Tibial nerve (tissue), 4 donors: Measurements from ENCODE around the gene FAM114A2. TPM values are rescaled to one million over a fixed set of nuclear protein-coding genes. Genes with fewer than 3 reads are reported as not detected.

Experiments used
- DNase-seq, 2 donors: peaks; one replicate each; pipeline ENCODE4 v3.0.0-alpha.2; 2019; ENCODE audit warnings: low spot score in 2 of 2
- H3K27ac ChIP-seq, 4 donors: fragments of 200-600 bp; sonication (generic) in 3 of 4; one replicate each; pipeline ENCODE4 v1.5.1; 2017 to 2019; ENCODE audit warnings: mild to moderate bottlenecking in 1 of 4
- H3K27me3 ChIP-seq, 2 donors: fragments of 200-600 bp; sonication (generic) in 1 of 2; one replicate each; pipeline versions ENCODE4 v1.5.1 to v1.6.0; 2017 to 2019
- H3K36me3 ChIP-seq, 3 donors: fragments of 200-600 bp; sonication (generic); one replicate each; pipeline ENCODE4 v1.5.1; 2018 to 2019
- H3K4me1 ChIP-seq, 4 donors: fragments of 200-600 bp; sonication (generic) in 3 of 4; one replicate each; pipeline ENCODE4 v1.5.1; 2017 to 2019
- H3K4me3 ChIP-seq, 4 donors: fragments of 200-600 bp; sonication (generic) in 3 of 4; one replicate each; pipeline ENCODE4 v1.5.1; 2017 to 2019; ENCODE audit warnings: mild to moderate bottlenecking in 1 of 4, moderate library complexity in 1 of 4
- H3K9me3 ChIP-seq, 4 donors: fragments of 200-600 bp; sonication (generic) in 3 of 4; one replicate each; pipeline ENCODE4 v1.5.1; 2017 to 2019
- EP300 ChIP-seq, 2 donors: sonication (generic); formaldehyde crosslinking; IDR thresholded peaks; one replicate each; pipeline ENCODE4 v1.6.1; 2017; ENCODE audit warnings: antibody characterized with exemption in 2 of 2, mild to moderate bottlenecking in 1 of 2
- POLR2A ChIP-seq, 2 donors: fragments of 450-650 bp; IDR thresholded peaks; one replicate each; pipeline ENCODE4 v1.6.1; 2017; ENCODE audit warnings: antibody characterized with exemption in 2 of 2, mild to moderate bottlenecking in 2 of 2, moderate library complexity in 2 of 2
- WGBS, 2 donors: methylation state at CpG; one replicate each; pipeline ENCODE4 v1.1.5; 2018; 5-methylcytosine and 5-hydroxymethylcytosine counted together
- total RNA-seq, 4 donors: library from RNA; depleted of rRNA; stranded (reverse); fragments of >200 nt; gene quantifications; one replicate each; pipeline ENCODE4 v1.1.0, GENCODE V29; 2016
- TF ChIP-seq, protein P1 (sequence below), 5 experiments: fragments of 200-600 bp in 3 of 5; fragments of 450-650 bp in 2 of 5; sonication (generic) in 3 of 5; IDR thresholded peaks; one replicate each; pipeline ENCODE4 v1.5.1; 2016 to 2019; ENCODE audit warnings: antibody characterized with exemption in 5 of 5, mild to moderate bottlenecking in 3 of 5, moderate library complexity in 2 of 5

The FAM114A2 gene
- 10 to 100 TPM; 10.5 to 19.7 (median 13.6) TPM for total RNA-seq

- Histone ChIP-seq H3K9me3 (no peaks in the 10 kb centered on the region), H3K27ac (peak within 1 kb of the TSS; percentile 69 to 86 (median 80)), H3K27me3 (no peaks in the 10 kb centered on the region), H3K4me3 (peak within 1 kb of the TSS; percentile 51 to 74 (median 71)), H3K4me1 (peaks cover 0 to 65% (median 13%) of the 10 kb centered on the region in 4 donors), H3K36me3 (no peaks in the 10 kb centered on the region)
- WGBS, 2 donors: 1% methylated on average over 38 to 49 of the region's 51 CpGs
- DNase-seq: peak; percentile 65 to 72
- TF ChIP-seq POLR2A (IDR thresholded peaks at IDR 0.05): peak; percentile 55 to 67
- TF ChIP-seq, protein P1, sequence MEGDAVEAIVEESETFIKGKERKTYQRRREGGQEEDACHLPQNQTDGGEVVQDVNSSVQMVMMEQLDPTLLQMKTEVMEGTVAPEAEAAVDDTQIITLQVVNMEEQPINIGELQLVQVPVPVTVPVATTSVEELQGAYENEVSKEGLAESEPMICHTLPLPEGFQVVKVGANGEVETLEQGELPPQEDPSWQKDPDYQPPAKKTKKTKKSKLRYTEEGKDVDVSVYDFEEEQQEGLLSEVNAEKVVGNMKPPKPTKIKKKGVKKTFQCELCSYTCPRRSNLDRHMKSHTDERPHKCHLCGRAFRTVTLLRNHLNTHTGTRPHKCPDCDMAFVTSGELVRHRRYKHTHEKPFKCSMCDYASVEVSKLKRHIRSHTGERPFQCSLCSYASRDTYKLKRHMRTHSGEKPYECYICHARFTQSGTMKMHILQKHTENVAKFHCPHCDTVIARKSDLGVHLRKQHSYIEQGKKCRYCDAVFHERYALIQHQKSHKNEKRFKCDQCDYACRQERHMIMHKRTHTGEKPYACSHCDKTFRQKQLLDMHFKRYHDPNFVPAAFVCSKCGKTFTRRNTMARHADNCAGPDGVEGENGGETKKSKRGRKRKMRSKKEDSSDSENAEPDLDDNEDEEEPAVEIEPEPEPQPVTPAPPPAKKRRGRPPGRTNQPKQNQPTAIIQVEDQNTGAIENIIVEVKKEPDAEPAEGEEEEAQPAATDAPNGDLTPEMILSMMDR (IDR thresholded peaks at IDR 0.05): no peak
- TF ChIP-seq EP300 (IDR thresholded peaks at IDR 0.05): peak; percentile 65 to 94
Measured at GRCh38 chr5:154038707-154039457, at the start of gene FAM114A2, which contains the start of gene MFAP3. Gene FAM114A2, minus strand, starts transcription at chr5:154038910. Its CDS starts 3,957 bp downstream, at chr5:154034953. Gene MFAP3, plus strand, starts transcription at chr5:154038967. Its CDS starts 10,756 bp downstream, at chr5:154049723.

DNA sequence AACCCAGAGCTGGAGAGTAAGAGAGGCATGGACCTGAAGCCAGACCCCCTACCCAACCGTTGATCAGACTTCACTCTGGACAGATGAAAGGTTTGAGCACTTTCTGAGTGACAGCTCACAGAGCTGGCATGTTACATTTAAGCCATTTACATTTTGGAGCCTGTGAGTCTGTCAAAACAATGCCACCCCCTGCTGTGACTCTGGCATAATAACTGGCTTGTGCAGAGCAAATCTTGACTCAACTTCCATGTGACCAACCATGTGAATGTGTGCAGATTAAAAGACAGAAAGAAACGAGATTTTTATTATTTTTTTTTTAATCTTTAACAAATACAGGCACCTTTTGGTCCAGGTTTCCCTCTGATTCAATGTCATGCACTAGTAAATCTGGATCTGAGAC is 48.5 kb upstream of the FAM114A2 start:
- H3K9me3 ChIP-seq: no peaks in the 10 kb centered on the region
- peaks cover 0 to 19% (median 0%) of the 10 kb centered on the region in 4 donors for H3K4me1 ChIP-seq
- TF ChIP-seq, protein P1 (IDR thresholded peaks at IDR 0.05): no peak
- TF ChIP-seq POLR2A (IDR thresholded peaks at IDR 0.05): no peak
- H3K36me3 ChIP-seq: no peaks in the 10 kb centered on the region
- H3K27me3 ChIP-seq: no peaks in the 10 kb centered on the region
- no peak overlapping the region for H3K4me3 ChIP-seq
- WGBS, 2 donors: 25 to 27% methylated on average over 2 of the region's 2 CpGs
- no peak overlapping the region for H3K27ac ChIP-seq
- DNase-seq: no peak

- H3K27me3 ChIP-seq: no peaks in the 10 kb centered on the region
- no peaks in the 10 kb centered on the region for H3K36me3 ChIP-seq
- WGBS, 2 donors: 47 to 50% methylated on average over 4 of the region's 4 CpGs
- H3K9me3 ChIP-seq: no peaks in the 10 kb centered on the region
- TF ChIP-seq EP300 (IDR thresholded peaks at IDR 0.05): no peak
- H3K4me3 ChIP-seq: no peak overlapping the region
- DNase-seq: no peak
- no peak overlapping the region for H3K27ac ChIP-seq
- peaks cover 0 to 14% (median 0%) of the 10 kb centered on the region in 4 donors for H3K4me1 ChIP-seq
Measured at GRCh38 chr5:154086641-154087040, 47.9 kb upstream of the FAM114A2 start.

- Histone ChIP-seq H3K4me3 (no peak overlapping the region), H3K4me1 (peaks cover 0 to 12% (median 0%) of the 10 kb centered on the region in 4 donors), H3K36me3 (no peaks in the 10 kb centered on the region), H3K9me3 (no peaks in the 10 kb centered on the region), H3K27me3 (no peaks in the 10 kb centered on the region), H3K27ac (no peak overlapping the region)
- no peak for TF ChIP-seq POLR2A (IDR thresholded peaks at IDR 0.05)
- TF ChIP-seq, protein P1 (IDR thresholded peaks at IDR 0.05): no peak
- TF ChIP-seq EP300 (IDR thresholded peaks at IDR 0.05): no peak
- DNase-seq: no peak
- 45 to 53% methylated on average over 3 of the region's 3 CpGs for WGBS, 2 donors
Measured at GRCh38 chr5:154086146-154086545, 47.4 kb upstream of the FAM114A2 start.

DNA sequence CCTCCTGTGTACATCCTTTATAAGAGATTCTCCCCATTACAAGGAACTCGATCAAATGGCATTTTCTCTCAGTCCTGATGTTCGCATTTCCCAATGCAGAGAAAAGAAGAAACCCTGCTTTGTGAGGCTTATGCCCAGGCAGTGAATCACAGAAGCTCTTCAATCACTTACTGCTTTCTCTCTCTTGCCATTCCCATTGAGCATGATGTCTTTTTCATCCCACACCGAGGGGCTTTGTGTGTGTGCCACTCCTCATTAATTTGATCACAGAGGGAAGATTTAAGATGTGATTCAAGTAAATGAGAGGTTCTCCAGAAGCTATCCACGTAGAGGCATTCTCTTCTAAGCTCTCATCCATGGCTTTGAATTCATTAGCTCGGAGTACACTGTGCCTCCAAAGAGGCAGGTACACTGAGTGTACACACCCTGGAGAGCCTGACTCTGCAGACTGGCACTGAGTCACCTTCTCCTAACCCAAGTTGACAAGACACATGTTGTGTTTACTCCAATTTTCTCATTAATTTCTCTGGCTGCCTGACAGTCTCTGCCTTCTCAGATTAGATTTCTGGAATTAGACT is 45.4 kb upstream of the FAM114A2 start:
- Histone ChIP-seq H3K4me1 (peaks cover 0 to 12% (median 0%) of the 10 kb centered on the region in 4 donors), H3K27ac (no peak overlapping the region), H3K4me3 (no peak overlapping the region), H3K9me3 (no peaks in the 10 kb centered on the region), H3K27me3 (no peaks in the 10 kb centered on the region), H3K36me3 (no peaks in the 10 kb centered on the region)
- TF ChIP-seq, protein P1 (IDR thresholded peaks at IDR 0.05): no peak
- TF ChIP-seq EP300 (IDR thresholded peaks at IDR 0.05) (no peak), POLR2A (IDR thresholded peaks at IDR 0.05) (no peak)
- no peak for DNase-seq
- 73 to 81% methylated on average over 5 of the region's 5 CpGs for WGBS, 2 donors
